ENCODE results near the gene ELP1. TPM values are rescaled to one million over a fixed set of nuclear protein-coding genes. Genes with fewer than 3 reads are reported as not detected.

The ELP1 gene
- polyA plus RNA-seq, 1 donor from 2014 or later = 14.4 TPM

Other genes starting within 250 kb of the ELP1 start
- gene ACTL7B, start 78.1 kb downstream of the ELP1 start, polyA plus RNA-seq = not detected
- gene ACTL7A, start 71.9 kb downstream of the ELP1 start, polyA plus RNA-seq = not detected
- 11.4 TPM for gene ABITRAM, start 276 bp upstream of the ELP1 start, polyA plus RNA-seq
- gene CTNNAL1, start 79.4 kb upstream of the ELP1 start, polyA plus RNA-seq = 1.1 TPM
- 14.5 TPM for gene TMEM245, start 185.8 kb upstream of the ELP1 start, polyA plus RNA-seq
- gene FRRS1L, start 233.1 kb upstream of the ELP1 start, polyA plus RNA-seq = not detected

All from IgD-negative memory B cell (primary cell).